Mesenchymal stem cell (in vitro differentiated cells and primary cell): ENCODE measurements around the gene SLC1A2.
A peak's percentile ranks its signal among the peaks of the same experiment; 100 is the strongest.

ENCODE experiments used
- DNase-seq: peaks from one replicate; pipeline ENCODE4 v3.0.0-alpha.2; 2013
- H2AFZ ChIP-seq: one replicate; pipeline ENCODE4 v1.6.1; 2013; ENCODE audit warnings: low read depth, mild to moderate bottlenecking, control low read depth, inconsistent platforms, low read length, moderate library complexity
- H2AK5ac ChIP-seq: 2 replicates; pipeline ENCODE4 v1.6.1; 2013; ENCODE audit warnings: low read length, moderate library complexity, mild to moderate bottlenecking, inconsistent platforms; ENCODE audit not compliant: severe bottlenecking
- H2BK120ac ChIP-seq: one replicate; pipeline ENCODE4 v1.6.1; 2013; ENCODE audit warnings: low read depth, mild to moderate bottlenecking, inconsistent platforms, low read length, moderate library complexity
- H2BK12ac ChIP-seq, 2 experiments: one replicate each; pipeline ENCODE4 v1.6.1; 2013; ENCODE audit warnings: inconsistent platforms in 2 of 2, low read length in 2 of 2, mild to moderate bottlenecking in 2 of 2, moderate library complexity in 2 of 2, control low read depth in 1 of 2
- H2BK15ac ChIP-seq: one replicate; pipeline ENCODE4 v1.6.1; 2013; ENCODE audit warnings: mild to moderate bottlenecking, low read depth, inconsistent platforms; ENCODE audit not compliant: poor library complexity, severe bottlenecking
- H2BK5ac ChIP-seq: 2 replicates; pipeline ENCODE4 v1.6.1; 2013; ENCODE audit warnings: low read depth, mild to moderate bottlenecking, low read length, control low read depth, inconsistent platforms; ENCODE audit not compliant: poor library complexity, severe bottlenecking
- H3K14ac ChIP-seq, 2 experiments: one replicate each; pipeline ENCODE4 v1.6.1; 2013; ENCODE audit warnings: inconsistent platforms in 2 of 2, low read length in 2 of 2, control low read depth in 1 of 2, mild to moderate bottlenecking in 1 of 2, moderate library complexity in 1 of 2
- H3K18ac ChIP-seq, 2 experiments: one replicate each; pipeline ENCODE4 v1.6.1; 2013; ENCODE audit warnings: inconsistent platforms in 2 of 2, low read length in 2 of 2, control low read depth in 1 of 2, low read depth in 1 of 2, mild to moderate bottlenecking in 1 of 2
- H3K23ac ChIP-seq, 2 experiments: one replicate each; pipeline ENCODE4 v1.6.1; 2013; ENCODE audit warnings: inconsistent platforms in 2 of 2, low read length in 2 of 2, mild to moderate bottlenecking in 2 of 2, moderate library complexity in 2 of 2, control low read depth in 1 of 2
- H3K27ac ChIP-seq: 2 replicates; pipeline ENCODE4 v1.5.1; 2013; ENCODE audit warnings: mild to moderate bottlenecking, moderate library complexity, low read length, control low read depth, inconsistent platforms; ENCODE audit not compliant: poor library complexity, severe bottlenecking
- H3K27me3 ChIP-seq, 2 experiments: 2 replicates each; pipeline versions ENCODE4 v1.6.1 to v1.7.0; 2013; ENCODE audit warnings: low read length in 2 of 2, mild to moderate bottlenecking in 2 of 2, moderate library complexity in 2 of 2, control low read depth in 1 of 2, inconsistent platforms in 1 of 2; ENCODE audit not compliant: control insufficient read depth in 1 of 2, insufficient read depth in 1 of 2
- H3K36me3 ChIP-seq, 2 experiments: 2 replicates each; pipeline versions ENCODE4 v1.6.1 to v1.7.0; 2013; ENCODE audit warnings: low read length in 2 of 2, control low read depth in 1 of 2, inconsistent platforms in 1 of 2, low read depth in 1 of 2, mild to moderate bottlenecking in 1 of 2; ENCODE audit not compliant: insufficient read depth in 2 of 2, control insufficient read depth in 1 of 2
- H3K4ac ChIP-seq, 2 experiments: one replicate each; pipeline ENCODE4 v1.6.1; 2013; ENCODE audit warnings: inconsistent platforms in 2 of 2, low read length in 2 of 2, mild to moderate bottlenecking in 2 of 2, moderate library complexity in 2 of 2, control low read depth in 1 of 2, low read depth in 1 of 2
- H3K4me1 ChIP-seq: 2 replicates; pipeline ENCODE4 v1.6.1; 2013; ENCODE audit warnings: low read depth, low read length, control low read depth; ENCODE audit not compliant: control insufficient read depth, insufficient read depth
- H3K4me2 ChIP-seq: 2 replicates; pipeline ENCODE4 v1.6.1; 2013; ENCODE audit warnings: low read length, mild to moderate bottlenecking, inconsistent platforms; ENCODE audit not compliant: poor library complexity, severe bottlenecking
- H3K4me3 ChIP-seq, 2 experiments: 2 replicates each; pipeline versions ENCODE4 v1.5.1 to v1.7.0; 2013; ENCODE audit warnings: low read length in 2 of 2, mild to moderate bottlenecking in 2 of 2, control low read depth in 1 of 2, low read depth in 1 of 2; ENCODE audit not compliant: insufficient read depth in 1 of 2
- H3K79me1 ChIP-seq: replicated peaks from 2 replicates; pipeline ENCODE4 v1.6.1; 2013; ENCODE audit warnings: mild to moderate bottlenecking, control low read depth, low read length, inconsistent platforms; ENCODE audit not compliant: poor library complexity, severe bottlenecking
- H3K9ac ChIP-seq: 2 replicates; pipeline ENCODE4 v1.7.0; 2013; ENCODE audit warnings: mild to moderate bottlenecking, low read length, moderate library complexity
- H3K9me3 ChIP-seq: 2 replicates; pipeline ENCODE4 v1.7.0; 2013; ENCODE audit warnings: mild to moderate bottlenecking, low read length; ENCODE audit not compliant: control insufficient read depth
- H4K8ac ChIP-seq: one replicate; pipeline ENCODE4 v1.6.1; 2013; ENCODE audit warnings: inconsistent platforms, mild to moderate bottlenecking, low read length, moderate library complexity
- H4K91ac ChIP-seq: one replicate; pipeline ENCODE4 v1.6.1; 2013; ENCODE audit warnings: mild to moderate bottlenecking, low read length, inconsistent platforms
- WGBS: methylation state at CpG from one replicate; pipeline ENCODE4 v1.1.7; 2013; ENCODE audit warnings: mixed read lengths; 5-methylcytosine and 5-hydroxymethylcytosine counted together

SLC1A2 gene

DNA sequence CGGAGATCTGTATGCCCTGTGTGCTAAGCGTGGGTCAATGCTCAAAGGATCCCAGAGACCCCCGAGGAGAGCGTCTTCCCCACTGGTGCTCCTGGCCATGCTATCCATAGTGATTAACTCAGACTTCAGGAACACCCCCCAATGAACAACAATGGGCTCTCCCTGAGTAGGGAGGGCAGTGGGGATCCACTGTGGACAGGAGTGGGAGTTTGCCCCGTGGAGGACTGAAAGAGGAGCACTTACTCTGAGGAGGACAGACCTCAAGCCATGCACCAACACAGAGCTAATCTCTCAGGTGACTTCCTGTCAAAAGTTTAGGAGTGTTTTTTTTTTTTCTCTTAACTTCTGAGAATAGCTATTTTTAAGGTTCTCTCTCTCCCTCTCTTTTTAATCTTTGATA lies 24.4 kb downstream of the SLC1A2 start:
- Histone ChIP-seq H2BK15ac (no peak overlapping the region), H3K14ac (no peak overlapping the region), H3K27me3 (peaks cover 0 to 25% of the 10 kb centered on the region in 2 experiments), H3K4me3 (no peak overlapping the region), H2BK120ac (no peak overlapping the region), H3K4me1 (no peaks in the 10 kb centered on the region), H3K36me3 (peaks cover 0 to 49% of the 10 kb centered on the region in 2 experiments), H3K79me1 (no peaks in the 10 kb centered on the region), H4K91ac (no peak overlapping the region), H4K8ac (no peak overlapping the region), H2AFZ (no peak overlapping the region), H3K27ac (no peak overlapping the region), H3K9me3 (no peaks in the 10 kb centered on the region), H2AK5ac (no peak overlapping the region), H3K9ac (no peak overlapping the region), H2BK12ac (no peak overlapping the region), H3K23ac (no peak overlapping the region), H3K4ac (no peak overlapping the region), H3K4me2 (no peak overlapping the region), H3K18ac (no peak overlapping the region), H2BK5ac (no peak overlapping the region)
- 88% methylated on average over 3 of the region's 5 CpGs for whole genome bisulfite sequencing
- no peak for DNase-seq

DNA sequence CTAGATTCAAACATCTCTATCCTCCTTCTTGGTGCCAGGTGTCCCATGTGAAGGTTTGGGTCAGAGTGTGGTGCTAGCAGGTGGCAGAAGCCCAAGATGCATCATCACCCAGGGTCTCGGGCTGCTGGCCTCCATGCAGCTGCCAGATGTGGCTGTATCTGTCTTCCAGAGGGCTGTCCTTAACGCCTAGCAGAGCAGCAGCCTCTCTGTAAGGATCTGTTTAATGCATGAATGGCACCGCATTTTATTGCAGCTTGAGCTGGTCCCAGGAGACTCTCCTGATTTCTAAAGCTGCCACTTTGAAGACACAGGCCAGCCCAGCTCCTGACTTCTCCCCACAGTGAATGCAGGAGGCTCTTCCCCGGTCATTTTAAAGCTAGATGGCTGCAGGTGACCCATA lies 26.3 kb downstream of the SLC1A2 start:
- H3K4me1 ChIP-seq = no peaks in the 10 kb centered on the region
- H3K9me3 ChIP-seq = no peaks in the 10 kb centered on the region
- no peak overlapping the region for H3K4me2 ChIP-seq
- DNase-seq = no peak
- no peak overlapping the region for H2BK15ac ChIP-seq
- H3K4me3 ChIP-seq = no peak overlapping the region
- no peak overlapping the region for H4K8ac ChIP-seq
- H3K27me3 ChIP-seq = peaks cover 0 to 19% of the 10 kb centered on the region in 2 experiments
- no peak overlapping the region for H3K18ac ChIP-seq
- no peak overlapping the region for H3K27ac ChIP-seq
- no peak overlapping the region for H2BK120ac ChIP-seq
- H2AK5ac ChIP-seq = no peak overlapping the region
- no peaks in the 10 kb centered on the region for H3K79me1 ChIP-seq
- peak overlapping the region; percentile 66 for H3K9ac ChIP-seq
- H2BK5ac ChIP-seq = no peak overlapping the region
- H3K4ac ChIP-seq = no peak overlapping the region
- H3K23ac ChIP-seq = no peak overlapping the region
- 29% methylated on average over 4 of the region's 4 CpGs for WGBS
- H2AFZ ChIP-seq = no peak overlapping the region
- no peak overlapping the region for H4K91ac ChIP-seq
- no peak overlapping the region for H3K14ac ChIP-seq
- peaks cover 0 to 30% of the 10 kb centered on the region in 2 experiments for H3K36me3 ChIP-seq
- H2BK12ac ChIP-seq = peak overlapping the region in 1 of 2 experiments; percentile 2

DNA sequence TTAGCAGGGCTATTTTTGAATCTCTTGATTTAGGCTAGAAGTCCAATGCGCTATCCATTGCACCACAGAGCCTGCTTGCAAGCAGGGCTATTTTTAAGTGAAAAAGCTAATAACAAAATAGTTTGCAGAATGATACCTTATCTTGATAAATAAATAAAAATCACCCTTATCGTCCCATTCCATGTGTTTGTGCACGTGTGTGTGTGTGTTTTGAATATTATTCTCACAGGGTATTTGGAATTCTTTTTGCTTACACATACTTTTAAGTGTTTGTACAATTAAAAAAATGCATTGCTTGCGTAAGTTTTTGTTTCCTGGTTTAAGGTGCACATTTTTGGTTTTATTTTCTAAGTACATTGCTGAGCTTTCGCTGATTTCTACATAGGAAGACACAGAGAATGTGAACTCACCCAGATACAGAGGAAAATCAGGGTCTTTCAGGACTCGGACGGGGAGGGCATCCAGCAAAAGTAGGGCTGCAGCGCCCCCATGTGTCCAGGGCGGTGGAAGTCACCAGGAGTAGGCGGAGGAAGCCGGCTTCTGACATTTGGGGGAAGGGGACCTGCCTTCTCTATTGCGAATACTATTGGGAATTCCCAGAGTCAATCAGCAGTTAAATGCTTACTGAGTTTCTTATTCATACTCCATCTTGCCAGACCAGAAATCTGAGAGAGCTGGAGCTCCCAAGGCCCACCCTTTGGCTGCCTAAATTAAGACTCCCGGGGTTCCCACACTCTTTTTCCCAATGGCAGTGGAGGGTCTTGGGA lies 27.3 kb downstream of the SLC1A2 start:
- Histone ChIP-seq H3K4ac (no peak overlapping the region), H3K4me1 (no peaks in the 10 kb centered on the region), H3K23ac (no peak overlapping the region), H2AK5ac (peak overlapping the region; percentile 95), H3K27me3 (peaks cover 0 to 19% of the 10 kb centered on the region in 2 experiments), H4K91ac (no peak overlapping the region), H4K8ac (no peak overlapping the region), H3K18ac (peak overlapping the region in 1 of 2 experiments; percentile 55), H3K79me1 (no peaks in the 10 kb centered on the region), H3K4me3 (no peak overlapping the region), H2BK12ac (no peak overlapping the region), H3K14ac (no peak overlapping the region), H3K9me3 (no peaks in the 10 kb centered on the region), H3K36me3 (peaks cover 0 to 23% of the 10 kb centered on the region in 2 experiments), H3K9ac (peak overlapping the region; percentile 66), H3K4me2 (no peak overlapping the region), H2AFZ (no peak overlapping the region), H2BK15ac (no peak overlapping the region), H3K27ac (no peak overlapping the region), H2BK5ac (no peak overlapping the region), H2BK120ac (no peak overlapping the region)
- DNase-seq = peak; percentile 82
- WGBS = 15% methylated on average over 8 of the region's 13 CpGs

DNA sequence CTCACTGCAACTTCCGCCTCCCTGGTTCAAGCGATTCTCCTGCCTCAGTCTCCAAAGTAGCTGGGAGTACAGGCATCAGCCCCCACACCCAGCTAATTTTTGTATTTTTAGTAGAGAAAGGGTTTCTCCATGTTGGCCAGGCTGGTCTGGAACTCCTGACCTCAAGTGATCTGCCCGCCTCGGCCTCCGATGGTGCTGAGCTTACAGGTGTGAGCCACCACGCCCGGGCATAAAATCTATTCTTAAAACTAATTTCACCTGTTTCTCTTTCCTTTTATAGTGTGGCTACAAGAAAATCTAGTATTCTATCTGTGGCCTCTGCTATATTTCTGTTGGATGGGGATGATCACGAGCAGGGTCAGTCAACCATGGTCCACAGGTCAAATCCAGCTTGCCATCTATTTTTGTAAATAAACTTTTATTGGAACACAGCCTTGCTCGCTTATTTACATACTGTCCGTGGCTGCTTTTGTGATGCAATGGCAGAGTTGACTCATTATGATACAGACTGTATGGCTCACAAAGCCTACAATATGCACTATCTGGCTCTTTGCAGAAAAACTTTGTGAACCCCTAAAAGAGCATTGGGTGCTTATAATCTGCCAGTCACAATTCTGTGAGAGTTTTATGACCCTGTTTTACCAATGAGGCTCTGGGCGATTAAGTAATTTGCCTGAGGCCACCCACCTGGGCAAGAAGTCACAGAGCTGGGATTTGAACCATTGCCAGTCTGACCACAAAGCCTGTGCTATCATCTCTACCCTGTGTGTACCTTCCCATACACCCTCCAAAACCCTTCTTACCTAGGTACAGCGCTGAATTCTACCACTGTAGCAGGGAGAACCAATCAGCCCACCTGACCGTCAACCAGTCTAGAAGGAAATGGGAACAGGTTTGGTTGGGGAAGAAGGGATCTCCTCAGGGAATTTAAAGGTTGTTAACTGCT lies 28.3 kb downstream of the SLC1A2 start:
- H3K4ac ChIP-seq = no peak overlapping the region
- peak overlapping the region in 1 of 2 experiments; percentile 13 for H3K18ac ChIP-seq
- WGBS = 59% methylated on average over 7 of the region's 13 CpGs
- H3K9ac ChIP-seq = peak overlapping the region; percentile 66
- no peak overlapping the region for H2BK15ac ChIP-seq
- peaks cover 0 to 23% of the 10 kb centered on the region in 2 experiments for H3K36me3 ChIP-seq
- no peak overlapping the region for H3K27ac ChIP-seq
- H3K4me3 ChIP-seq = no peak overlapping the region
- DNase-seq = peak; percentile 88
- H2AK5ac ChIP-seq = no peak overlapping the region
- H3K27me3 ChIP-seq = peaks cover 0 to 19% of the 10 kb centered on the region in 2 experiments
- no peaks in the 10 kb centered on the region for H3K79me1 ChIP-seq
- H2BK12ac ChIP-seq = peak overlapping the region in 1 of 2 experiments; percentile 33
- no peak overlapping the region for H4K91ac ChIP-seq
- no peak overlapping the region for H3K4me2 ChIP-seq
- no peak overlapping the region for H3K23ac ChIP-seq
- no peak overlapping the region for H2AFZ ChIP-seq
- H2BK120ac ChIP-seq = no peak overlapping the region
- H3K14ac ChIP-seq = no peak overlapping the region
- no peak overlapping the region for H4K8ac ChIP-seq
- no peaks in the 10 kb centered on the region for H3K4me1 ChIP-seq
- H3K9me3 ChIP-seq = no peaks in the 10 kb centered on the region
- no peak overlapping the region for H2BK5ac ChIP-seq
